ENCODE data around the gene TMEM260.
"Not testable (repeated sequence)": the region's sequence is repeated elsewhere in the genome, so short reads cannot be mapped to it uniquely, and the experiment has no call there.

TMEM260 gene

GRCh38 chr14:56603648-56604047 is 24.1 kb downstream of the TMEM260 start:
- no peak for DNase-seq

GRCh38 chr14:56608689-56609088 is 29.1 kb downstream of the TMEM260 start:
- DNase-seq = no peak

GRCh38 chr14:56611663-56612062 is 32.1 kb downstream of the TMEM260 start:
- not testable (repeated sequence) for DNase-seq

GRCh38 chr14:56617084-56617483 is 37.5 kb downstream of the TMEM260 start:
- DNase-seq = no peak

GRCh38 chr14:56630707-56631106 is 51.1 kb downstream of the TMEM260 start:
- DNase-seq = no peak

- no peak for DNase-seq
Observed at GRCh38 chr14:56632195-56632594, 52.6 kb downstream of the TMEM260 start.

GRCh38 chr14:56633544-56633943 is 53.9 kb downstream of the TMEM260 start:
- DNase-seq = no peak

- DNase-seq = no peak
Observed at GRCh38 chr14:56635041-56635440, 55.4 kb downstream of the TMEM260 start.

- no peak for DNase-seq
Observed at GRCh38 chr14:56647493-56647892, 67.9 kb downstream of the TMEM260 start.

- no peak for DNase-seq
Observed at GRCh38 chr14:56648508-56649301, 69.1 kb downstream of the TMEM260 start.

GRCh38 chr14:56649382-56649781 is 69.8 kb downstream of the TMEM260 start:
- no peak for DNase-seq

- no peak for DNase-seq
Observed at GRCh38 chr14:56650048-56650447, 70.5 kb downstream of the TMEM260 start.

GRCh38 chr14:56650979-56651378 is 71.4 kb downstream of the TMEM260 start:
- DNase-seq = no peak

GRCh38 chr14:56657604-56658003 is 78.0 kb downstream of the TMEM260 start:
- no peak for DNase-seq

GRCh38 chr14:56659378-56659777 is 79.8 kb downstream of the TMEM260 start:
- DNase-seq = no peak

- no peak for DNase-seq
Observed at GRCh38 chr14:56659964-56660551, 80.5 kb downstream of the TMEM260 start.

- DNase-seq = no peak
Observed at GRCh38 chr14:56660677-56661389, 81.2 kb downstream of the TMEM260 start.

- DNase-seq = no peak
Observed at GRCh38 chr14:56661478-56661877, 81.9 kb downstream of the TMEM260 start.

- no peak for DNase-seq
Observed at GRCh38 chr14:56664811-56665421, 85.3 kb downstream of the TMEM260 start.

GRCh38 chr14:56666294-56666693 is 86.7 kb downstream of the TMEM260 start:
- no peak for DNase-seq

- DNase-seq = no peak
Observed at GRCh38 chr14:56666716-56667115, 87.1 kb downstream of the TMEM260 start.

- DNase-seq = not testable (repeated sequence)
Observed at GRCh38 chr14:56667290-56667689, 87.7 kb downstream of the TMEM260 start.

- no peak for DNase-seq
Observed at GRCh38 chr14:56676042-56676441, 96.4 kb downstream of the TMEM260 start.

All from central memory CD4-positive, alpha-beta T cell (primary cell).